HG03460 (cell line): Measurements from ENCODE around the gene CNTN1.

ENCODE experiments used
- ATAC-seq: cut with Tn5 transposase; IDR thresholded peaks from one replicate; pipeline ENCODE4 v1.9.1; 2021; ENCODE audit not compliant: unreplicated experiment

The CNTN1 gene

DNA sequence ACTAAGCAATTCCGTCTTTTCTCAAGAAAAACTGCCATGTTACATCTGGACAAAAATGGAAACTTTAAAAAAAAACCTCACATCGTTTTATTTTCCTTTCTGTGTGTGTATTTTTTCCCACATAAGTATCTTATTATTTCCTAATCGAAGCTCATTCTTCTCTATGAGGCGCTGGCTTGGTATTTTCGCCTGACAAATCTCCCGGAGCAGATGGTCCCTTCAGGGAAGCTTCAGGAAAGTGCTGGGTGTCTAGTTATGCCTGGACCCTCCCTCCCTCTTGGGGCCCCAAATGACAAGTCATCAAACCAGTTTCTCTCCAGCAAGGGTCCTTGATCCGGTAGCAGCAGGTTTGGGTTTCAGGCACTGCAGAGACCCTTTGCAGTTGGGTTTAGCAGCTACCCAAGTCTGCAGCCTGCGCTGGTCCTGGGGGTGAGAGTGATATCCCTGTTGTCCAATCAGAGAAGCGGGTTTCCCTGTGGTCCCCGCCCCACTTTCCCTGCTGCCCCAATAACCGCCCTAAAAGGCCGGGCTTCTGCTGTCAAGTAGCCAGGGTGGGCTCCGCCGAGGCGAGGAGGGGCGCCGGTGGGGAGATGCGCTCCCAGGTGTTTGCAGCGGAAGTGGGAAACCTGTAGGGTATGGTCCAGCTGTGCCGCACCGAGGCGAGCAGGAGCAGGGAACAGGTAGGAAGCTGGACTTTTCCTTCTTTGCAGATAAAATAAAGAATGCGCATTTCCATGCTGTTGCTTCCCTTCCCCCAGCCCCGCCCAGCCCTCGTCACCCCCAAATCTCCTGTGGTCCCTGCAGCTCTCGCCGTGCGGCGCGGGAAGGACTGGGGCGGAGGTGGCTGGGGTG lies at the start of gene CNTN1:
CNTN1 (plus strand) TSS at position 527 of the 852 bp plus-strand sequence.
- ATAC-seq, result no peak

DNA sequence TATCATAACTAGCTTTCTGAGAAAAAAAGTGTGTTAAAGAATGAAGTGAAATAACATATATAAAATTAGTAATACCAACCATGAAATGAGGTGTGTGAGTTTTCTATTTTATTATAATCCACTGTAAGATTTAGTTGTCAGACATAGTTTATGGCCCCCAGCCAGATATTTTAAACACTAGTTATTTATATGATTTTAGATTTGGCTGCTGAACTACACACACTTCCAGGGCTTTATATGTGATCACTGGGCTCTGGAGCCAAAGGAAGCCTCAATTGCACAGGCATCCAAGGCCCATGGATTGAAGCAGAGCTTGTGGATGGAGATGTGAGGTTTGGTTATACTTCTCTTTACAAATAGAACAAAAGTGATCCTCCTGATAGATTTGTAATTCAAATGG lies 48.7 kb upstream of the CNTN1 start:
- no peak for ATAC-seq

DNA sequence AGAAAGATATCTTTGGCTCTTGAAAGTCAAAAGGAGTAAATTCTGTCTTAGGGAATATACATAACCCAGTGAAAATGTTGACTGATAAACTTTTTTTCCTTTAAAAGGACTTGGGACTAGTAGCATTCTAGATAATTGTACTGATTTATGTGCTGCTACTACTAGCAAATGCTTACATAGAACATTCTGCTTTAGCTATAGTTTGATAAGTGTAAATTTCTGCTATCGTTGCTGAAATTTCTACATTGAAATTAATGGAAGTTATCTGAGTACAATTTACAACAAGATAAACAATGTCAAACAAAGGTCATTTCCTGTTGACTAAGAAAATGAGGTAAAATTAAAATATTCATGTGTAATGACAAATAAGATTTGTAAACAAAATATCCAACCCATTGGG lies 48.3 kb upstream of the CNTN1 start:
- ATAC-seq, result no peak

DNA sequence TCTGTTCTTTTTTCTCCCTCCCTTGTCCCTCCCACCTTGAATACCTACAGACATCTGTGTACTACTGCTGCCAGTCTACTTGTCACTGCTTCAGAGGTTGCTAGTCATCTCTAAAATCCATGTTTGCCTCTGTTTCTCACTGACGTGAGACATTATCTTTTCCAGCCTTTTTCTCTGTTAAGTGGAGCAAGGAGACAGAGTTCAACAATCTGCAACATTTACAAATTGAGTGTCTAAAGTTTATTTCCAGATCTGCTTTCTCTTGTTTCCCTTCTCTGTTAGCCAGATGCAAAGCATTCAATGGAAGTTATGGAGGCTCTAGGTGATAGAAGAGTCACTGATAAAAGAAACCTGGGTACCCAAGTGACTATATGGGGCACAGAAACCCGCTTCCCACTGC lies 47.5 kb upstream of the CNTN1 start:
- no peak for ATAC-seq

DNA sequence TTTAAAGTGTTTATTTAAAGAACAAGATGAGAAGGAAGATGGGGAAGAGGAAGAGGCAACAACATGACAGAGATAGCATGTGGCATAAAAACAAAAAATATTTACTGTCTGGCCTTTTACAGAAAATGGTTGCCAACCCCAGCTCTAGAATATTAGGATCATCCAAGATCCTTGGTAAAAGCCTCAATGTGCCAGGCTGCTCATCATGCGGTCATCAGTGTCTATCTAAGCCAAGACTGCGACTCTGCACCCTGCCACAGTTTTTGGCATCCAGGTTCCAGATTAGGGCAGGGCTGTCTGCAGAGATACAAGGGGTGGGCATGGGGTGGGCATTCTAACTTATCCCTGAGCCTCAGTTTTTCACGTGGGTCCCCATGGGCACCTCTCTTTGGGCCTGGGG lies 46.9 kb upstream of the CNTN1 start:
- no peak for ATAC-seq

DNA sequence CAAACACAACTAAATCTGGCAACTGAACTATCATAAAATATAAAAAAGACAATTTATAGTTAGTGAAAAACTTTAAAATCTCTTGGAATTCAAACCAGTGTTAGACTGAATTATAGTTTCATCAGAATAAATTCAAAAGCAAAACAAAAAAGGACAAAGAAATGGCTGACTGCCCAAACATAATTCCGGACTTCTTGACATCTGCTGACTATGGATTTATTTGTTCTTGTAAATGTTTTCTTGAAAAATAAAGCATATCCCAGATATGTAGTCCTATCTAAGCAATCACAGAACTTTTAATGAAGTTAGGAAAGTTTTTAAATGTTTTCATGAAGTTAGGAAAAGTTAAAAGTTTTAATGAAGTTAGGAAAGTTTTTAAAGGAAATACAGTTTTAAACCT lies 45.8 kb upstream of the CNTN1 start:
- no peak for ATAC-seq

DNA sequence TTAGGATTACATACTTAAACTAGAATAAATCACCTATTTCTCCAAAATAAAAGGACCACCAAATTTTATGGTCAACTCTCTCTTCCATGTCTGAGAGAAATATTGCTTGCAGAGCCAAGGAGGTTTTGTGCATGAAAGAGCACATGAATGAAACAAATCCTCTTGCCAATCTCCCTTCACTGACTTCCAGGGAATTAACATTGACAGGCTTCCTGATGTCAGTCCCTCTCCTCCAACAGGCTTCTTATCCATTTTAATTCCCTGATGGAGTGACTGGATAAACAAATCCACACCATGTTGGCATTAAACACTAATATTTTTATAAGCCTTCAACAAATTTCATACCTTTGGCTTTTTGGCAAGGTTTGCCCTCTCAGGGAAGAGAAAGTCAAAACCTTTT lies 45.3 kb upstream of the CNTN1 start:
- no peak for ATAC-seq

DNA sequence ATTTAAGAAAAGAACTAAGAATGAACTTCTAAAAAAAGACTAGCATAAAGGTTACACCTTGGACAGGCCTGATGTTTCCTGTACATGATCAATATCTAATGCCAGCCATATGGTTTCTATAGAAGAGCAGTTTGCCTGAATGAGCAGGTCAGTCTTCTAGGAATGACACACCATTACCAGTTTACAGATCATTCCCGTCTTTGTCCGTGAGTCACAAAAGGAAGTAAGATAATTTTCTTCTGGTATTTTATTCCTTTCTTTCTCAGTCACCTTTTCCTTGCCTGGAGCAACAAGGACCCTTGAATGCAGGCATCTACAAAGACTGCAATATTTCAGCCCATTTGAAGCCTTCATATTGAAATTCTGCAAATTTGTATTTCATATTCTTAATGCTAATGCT lies 44.6 kb upstream of the CNTN1 start:
- ATAC-seq, result no peak

DNA sequence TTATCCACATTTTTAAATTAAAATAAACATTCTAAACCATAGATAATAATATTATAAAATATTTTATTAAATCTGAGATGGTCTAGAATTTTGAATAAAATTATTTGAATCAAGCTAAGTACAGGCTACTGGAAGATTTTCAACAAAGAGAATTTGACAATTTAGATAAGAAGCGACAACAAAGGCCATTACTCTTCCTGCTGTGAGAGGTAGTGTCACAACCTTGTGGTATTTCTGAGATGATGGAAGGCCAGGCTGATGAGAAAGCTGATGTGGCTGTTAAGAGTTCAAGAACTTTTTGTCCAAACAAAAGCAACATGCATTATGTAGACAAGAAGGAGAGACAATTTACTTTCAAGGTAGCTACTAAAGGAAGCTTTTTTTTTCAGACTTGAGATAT lies 43.7 kb upstream of the CNTN1 start:
- ATAC-seq, result no peak

DNA sequence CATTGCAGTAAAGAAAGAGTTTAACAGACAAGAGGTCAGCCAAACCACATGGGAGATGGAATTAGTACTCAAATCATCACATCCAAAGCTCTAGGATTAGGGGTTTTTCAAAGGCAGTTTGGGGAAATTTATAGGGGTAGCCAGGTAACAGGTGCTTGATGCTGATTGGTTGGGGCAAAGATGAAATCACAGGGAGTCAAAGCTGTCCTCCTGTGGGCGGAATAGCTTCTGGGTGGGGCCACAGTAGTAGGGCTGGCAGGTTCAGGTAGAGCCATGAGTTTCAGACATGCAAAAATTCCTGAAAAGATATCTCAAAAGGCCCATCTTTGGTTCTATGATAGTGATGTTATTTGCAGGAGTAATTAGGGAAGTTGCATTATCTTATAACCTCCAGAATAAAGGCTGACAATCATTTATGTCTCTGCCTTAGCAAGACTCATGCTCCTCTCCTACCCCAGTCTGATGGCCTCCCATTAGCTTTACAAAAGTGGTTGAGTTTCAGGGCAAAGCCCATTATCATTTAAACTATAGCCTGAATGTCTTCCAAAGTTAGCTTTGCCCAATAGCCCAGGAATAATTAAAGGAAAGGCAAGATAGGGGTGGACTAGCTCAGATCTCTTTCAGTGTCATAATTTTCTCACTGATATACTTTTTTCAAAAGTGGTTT lies 42.1 kb upstream of the CNTN1 start:
- no peak for ATAC-seq

DNA sequence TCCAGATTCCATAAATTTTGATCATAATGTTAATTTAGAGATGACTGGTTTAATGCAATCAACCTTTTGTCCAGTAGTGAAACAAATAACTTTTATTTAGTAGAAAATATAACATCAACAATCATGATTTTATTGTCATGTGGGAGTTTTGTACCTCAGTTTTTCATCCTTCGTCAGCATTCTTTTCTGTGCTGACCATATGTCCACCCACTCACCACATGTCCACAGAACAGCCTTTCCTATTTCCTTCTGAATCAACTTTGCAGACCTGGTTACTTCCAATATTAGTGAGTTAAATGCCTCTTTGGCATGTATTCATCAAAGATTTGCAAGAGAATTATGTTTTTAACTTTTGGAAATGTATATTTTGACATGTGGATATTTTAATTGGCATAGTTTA lies 36.8 kb upstream of the CNTN1 start:
- ATAC-seq, result no peak

DNA sequence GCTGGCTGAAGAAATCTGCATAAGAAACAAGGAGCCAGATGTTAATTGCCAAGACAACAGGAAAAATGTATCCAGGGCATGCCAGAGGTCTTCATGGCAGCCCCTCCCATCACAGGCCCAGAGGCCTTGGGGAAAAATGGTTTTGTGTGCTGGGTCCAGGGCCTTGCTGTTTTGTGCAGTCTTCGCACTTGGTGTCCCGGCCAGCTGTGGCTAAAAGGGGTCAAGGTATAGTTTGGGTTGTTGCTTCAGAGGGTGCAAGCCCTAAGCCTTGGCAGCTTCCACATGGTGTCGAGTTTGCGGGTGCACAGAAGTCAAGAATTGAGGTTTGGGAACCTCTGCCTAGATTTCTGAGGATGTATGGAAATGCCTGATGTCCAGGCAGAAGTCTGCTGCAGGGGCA lies 29.9 kb upstream of the CNTN1 start:
- no peak for ATAC-seq

DNA sequence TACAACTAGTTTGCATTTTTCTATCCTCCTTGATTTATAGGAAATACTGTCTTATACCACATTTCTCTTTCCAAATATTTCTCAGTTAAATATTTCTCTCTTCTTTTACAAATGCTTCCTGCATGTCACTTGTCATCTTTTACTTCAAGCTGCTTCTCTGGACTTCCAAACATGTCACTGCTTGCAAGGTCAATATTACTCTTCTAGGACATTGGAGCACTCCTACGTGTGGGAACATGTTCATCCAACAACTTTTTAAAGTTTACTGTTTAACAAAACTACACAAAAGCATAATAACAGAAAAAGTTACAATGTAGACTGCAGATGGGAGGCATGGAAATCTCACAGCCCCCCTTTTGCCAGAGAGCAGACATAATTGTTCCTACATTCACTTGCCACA lies 28.5 kb upstream of the CNTN1 start:
- no peak for ATAC-seq

DNA sequence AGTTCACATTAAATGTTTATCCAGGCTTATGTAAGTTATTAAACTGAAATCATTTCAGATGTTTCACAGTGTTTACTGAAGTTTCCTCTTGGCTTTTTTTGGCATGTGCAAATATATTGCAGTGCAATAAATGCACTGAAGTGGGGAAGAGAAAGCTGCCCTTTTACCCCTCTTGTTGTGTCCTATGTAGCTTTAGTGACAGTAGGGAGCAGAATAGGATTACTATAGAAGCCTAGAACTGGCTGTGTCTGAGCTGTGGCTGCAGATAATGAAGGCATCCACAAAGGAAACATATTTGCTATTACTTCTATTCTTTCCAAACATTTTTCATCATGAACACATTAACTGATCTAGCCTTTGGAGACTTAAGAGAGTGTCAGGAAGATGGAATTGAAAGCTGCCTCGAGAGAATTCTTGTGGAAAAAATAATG lies 24.1 kb upstream of the CNTN1 start:
- no peak for ATAC-seq

DNA sequence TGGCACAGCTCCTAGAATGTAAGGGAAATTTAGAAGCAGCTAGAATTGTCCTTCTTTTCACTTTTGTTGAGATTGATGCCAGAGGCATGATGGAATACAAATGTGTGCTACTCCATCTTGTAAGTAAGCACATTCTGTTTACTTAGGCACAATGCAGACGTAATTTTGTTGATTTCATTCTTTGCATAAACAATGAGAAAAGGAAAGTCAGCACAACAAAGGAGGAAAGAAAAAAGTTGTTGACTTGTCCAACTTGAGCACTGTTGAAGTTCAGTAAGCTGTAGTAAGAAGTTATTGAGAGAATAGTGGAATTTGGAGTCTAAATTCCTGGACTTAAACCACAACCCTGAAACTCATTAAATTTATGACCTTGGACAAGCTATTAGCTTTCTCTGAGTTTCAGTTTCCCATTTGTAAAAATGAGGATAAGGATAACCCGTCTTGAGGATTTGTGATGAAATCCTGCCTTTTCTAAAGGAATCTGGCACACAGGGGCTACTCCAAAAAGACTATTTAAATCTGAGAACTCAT lies 19.4 kb upstream of the CNTN1 start:
- ATAC-seq, result no peak

DNA sequence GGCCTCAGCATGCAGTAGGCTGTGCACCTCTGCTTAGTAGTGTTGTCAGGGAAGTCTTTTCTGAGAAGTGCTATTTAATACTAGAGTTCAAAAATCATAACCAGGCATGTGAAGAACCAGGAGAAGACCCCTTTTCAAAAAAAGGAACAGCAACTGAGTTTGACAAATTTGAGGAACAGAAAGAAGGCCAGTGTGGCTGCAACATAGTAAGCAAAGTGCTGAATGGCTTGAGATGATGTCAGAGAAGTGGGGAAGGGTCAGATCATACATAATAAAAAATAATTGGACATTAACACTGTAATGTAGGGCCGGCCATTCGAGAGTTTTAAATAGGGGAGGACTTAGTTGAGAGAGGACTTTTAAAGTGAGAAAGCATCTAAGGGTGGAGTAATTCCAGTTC lies 11.1 kb upstream of the CNTN1 start:
- ATAC-seq, result no peak

DNA sequence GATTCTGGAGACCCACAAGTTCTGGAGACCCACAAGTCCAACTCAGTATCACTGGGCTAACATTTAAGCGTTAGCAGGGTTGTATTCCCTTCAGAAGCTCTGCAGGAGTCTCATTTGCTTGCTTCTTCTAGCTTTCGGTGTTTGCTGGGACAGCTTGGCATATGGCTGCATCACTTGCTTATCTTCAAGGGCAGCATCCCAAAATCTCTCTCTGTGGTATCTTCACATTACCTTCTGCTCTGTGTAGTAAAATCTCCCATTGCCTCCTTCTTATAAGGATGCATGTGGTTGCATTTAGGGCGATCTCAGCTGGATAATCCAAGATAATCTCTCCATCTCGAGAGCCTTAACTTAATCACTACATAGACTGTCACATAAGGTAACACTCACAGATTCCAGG lies 7.3 kb upstream of the CNTN1 start:
- no peak for ATAC-seq

DNA sequence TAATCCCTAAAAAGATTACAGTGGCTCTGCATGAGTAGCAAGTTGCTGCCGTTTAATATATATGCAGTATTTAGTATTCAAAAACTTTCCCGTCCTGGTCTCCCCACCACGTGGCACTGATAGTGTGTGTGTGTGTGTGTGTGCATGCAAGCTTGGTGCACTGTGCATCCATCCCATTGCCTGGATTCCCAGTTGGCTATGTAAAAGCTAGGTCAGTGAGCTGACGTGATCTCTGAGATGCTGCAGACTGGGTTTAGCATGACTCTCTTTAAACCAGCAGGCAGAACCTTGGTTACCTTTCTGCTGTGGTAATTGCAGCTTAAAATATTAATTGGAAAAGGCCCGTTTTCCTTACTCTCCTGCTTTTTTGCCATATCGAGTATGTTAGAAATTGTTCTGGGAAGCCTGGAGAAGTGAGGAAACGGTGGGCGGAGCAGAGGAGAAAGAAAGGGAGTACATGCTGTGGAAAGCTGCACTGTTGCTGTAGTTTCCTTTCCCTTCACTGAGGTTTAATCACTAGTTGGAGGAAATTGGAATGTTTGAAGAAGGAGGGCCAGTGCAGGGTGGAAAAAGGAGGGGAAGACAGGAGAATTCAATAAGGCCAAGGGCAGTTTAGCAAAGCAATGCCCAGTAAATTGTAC lies 4.0 kb upstream of the CNTN1 start:
- ATAC-seq, result no peak

DNA sequence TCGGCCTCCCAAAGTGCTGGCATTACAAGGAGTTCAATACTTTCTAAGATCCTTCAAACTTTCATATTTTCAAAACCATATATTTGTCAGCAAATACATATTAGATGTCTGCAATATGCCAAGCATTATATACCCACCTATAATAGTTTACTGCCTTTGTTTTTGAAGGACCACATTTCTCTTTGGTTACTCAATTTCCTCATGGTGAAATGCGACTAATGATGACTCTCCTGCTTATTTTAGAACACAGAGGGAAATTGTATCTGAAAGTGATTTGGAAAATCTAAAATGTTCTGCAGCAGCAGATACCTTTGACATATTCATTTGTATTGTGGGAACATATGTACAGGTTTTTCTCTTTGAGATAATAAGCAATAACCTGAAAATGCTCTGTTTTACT lies 2.7 kb upstream of the CNTN1 start:
- no peak for ATAC-seq

DNA sequence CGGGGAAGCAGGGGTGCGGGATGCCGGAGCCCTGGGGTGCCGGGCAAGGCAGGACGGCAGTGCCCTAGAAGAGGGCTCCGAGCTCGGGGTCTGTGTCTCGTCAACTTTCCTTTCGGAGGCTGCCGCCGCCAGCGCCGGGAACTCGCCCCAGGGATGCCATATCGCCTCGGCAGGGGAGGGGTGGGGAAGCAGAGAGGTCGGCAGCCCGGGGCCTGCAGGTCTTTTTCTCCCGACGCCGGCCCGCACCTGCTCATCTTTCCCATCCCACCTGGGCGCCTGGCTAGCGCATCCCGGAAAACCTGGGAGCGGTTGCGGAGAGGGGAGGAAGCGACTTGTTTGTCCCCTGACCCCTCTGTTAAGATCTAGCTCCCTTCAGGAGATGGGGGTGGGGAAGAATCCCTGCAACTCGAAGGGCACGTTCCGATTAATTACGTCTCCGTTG lies 547 bp downstream of the CNTN1 start:
- no peak for ATAC-seq

DNA sequence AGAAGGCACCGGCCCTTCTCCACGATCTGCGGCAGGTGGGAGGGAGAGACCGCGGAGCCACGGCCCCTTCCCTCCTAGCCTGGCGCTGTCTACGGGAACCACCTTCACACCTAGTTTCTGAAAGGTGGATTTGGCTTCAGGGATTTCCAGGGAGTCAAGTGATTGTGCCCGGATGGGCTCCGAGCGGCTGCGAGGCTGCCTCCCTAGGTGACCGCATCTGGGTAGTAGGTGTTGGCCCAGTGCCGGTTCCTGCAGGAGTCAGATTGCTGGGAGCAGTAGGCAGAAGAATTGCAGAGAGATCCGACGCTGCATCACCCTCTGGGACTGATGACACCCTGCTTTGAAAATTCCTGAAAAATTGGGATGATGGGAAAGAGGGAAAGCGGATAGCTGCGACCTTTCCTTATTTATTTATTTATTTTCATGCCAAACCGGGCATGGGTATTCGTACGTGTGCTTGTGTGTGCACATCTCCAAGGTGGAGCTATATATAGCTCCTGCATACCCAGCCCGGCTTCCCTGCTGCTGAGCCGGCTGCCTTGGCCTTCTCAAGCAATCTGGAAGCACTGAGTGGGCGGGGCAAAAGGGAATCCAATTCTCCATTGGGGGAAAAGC lies 1.1 kb downstream of the CNTN1 start:
- ATAC-seq, result no peak
